Mononuclear cell (primary cell): ENCODE measurements around the gene CADPS2. TPM values are rescaled to one million over a fixed set of nuclear protein-coding genes. Genes with fewer than 3 reads are reported as not detected.
"Not testable (repeated sequence)": the region's sequence is repeated elsewhere in the genome, so short reads cannot be mapped to it uniquely, and the experiment has no call there.

ENCODE experiments used
- H3K27me3 ChIP-seq: 2 replicates; pipeline ENCODE4 v1.6.0; 2011; ENCODE audit warnings: low read length, control low read depth; ENCODE audit not compliant: insufficient read depth
- H3K4me1 ChIP-seq: 2 replicates; pipeline ENCODE4 v1.5.1; 2011; ENCODE audit warnings: mild to moderate bottlenecking, low read length, control low read depth; ENCODE audit not compliant: insufficient read depth
- H3K4me3 ChIP-seq: 2 replicates; pipeline ENCODE4 v1.5.1; 2011; ENCODE audit warnings: mild to moderate bottlenecking, low read length, moderate library complexity
- H3K9me3 ChIP-seq: 2 replicates; pipeline ENCODE4 v1.5.1; 2011; ENCODE audit warnings: low read depth, mild to moderate bottlenecking, control low read depth, low read length
- total RNA-seq: library from RNA; depleted of rRNA; stranded (reverse); fragments of >200 nt; gene quantifications from one replicate; pipeline ENCODE4 v1.2.3, GENCODE V29; 2012

CADPS2 gene
- total RNA-seq, 1 donor: not detected

GRCh38 chr7:122301858-122302760 lies 584.2 kb downstream of the CADPS2 start:
- Histone ChIP-seq H3K4me1 (no peaks in the 10 kb centered on the region), H3K9me3 (no peaks in the 10 kb centered on the region), H3K27me3 (peaks cover 84% of the 10 kb centered on the region), H3K4me3 (no peak overlapping the region)

GRCh38 chr7:122300956-122301833 lies 585.1 kb downstream of the CADPS2 start:
- Histone ChIP-seq H3K27me3 (peaks cover 75% of the 10 kb centered on the region), H3K4me3 (no peak overlapping the region), H3K9me3 (no peaks in the 10 kb centered on the region), H3K4me1 (no peaks in the 10 kb centered on the region)

- H3K9me3 ChIP-seq: no peaks in the 10 kb centered on the region
- H3K4me1 ChIP-seq: no peaks in the 10 kb centered on the region
- H3K27me3 ChIP-seq: peaks cover 70% of the 10 kb centered on the region
- H3K4me3 ChIP-seq: no peak overlapping the region
Observed at GRCh38 chr7:122300211-122300932, 585.9 kb downstream of the CADPS2 start.

- Histone ChIP-seq H3K4me1 (no peaks in the 10 kb centered on the region), H3K4me3 (no peak overlapping the region), H3K9me3 (no peaks in the 10 kb centered on the region), H3K27me3 (peaks cover 65% of the 10 kb centered on the region)
Observed at GRCh38 chr7:122299624-122300210, 586.5 kb downstream of the CADPS2 start.

DNA sequence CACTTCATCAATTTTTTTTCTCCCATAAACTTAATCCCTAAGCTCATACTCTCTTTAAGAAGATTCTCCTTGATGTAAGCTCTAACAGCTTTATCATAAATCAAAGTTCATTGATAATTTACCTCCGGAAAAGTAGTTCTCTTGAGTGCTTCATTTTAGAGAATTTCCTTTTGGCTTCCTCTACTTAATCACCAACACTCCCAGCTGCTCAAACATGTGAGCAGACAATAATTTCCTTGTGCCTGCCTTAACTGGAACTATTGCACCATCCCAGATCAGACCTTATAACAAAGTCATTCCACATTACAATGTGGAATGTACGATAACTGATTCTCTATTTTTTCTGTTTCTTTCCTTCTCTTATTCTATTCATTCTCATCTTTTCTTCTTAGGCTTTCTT lies 587.6 kb downstream of the CADPS2 start:
- no peak overlapping the region for H3K4me3 ChIP-seq
- no peaks in the 10 kb centered on the region for H3K4me1 ChIP-seq
- no peaks in the 10 kb centered on the region for H3K9me3 ChIP-seq
- peaks cover 54% of the 10 kb centered on the region for H3K27me3 ChIP-seq

- Histone ChIP-seq H3K27me3 (peaks cover 51% of the 10 kb centered on the region), H3K9me3 (no peaks in the 10 kb centered on the region), H3K4me3 (no peak overlapping the region), H3K4me1 (no peaks in the 10 kb centered on the region)
Observed at GRCh38 chr7:122298131-122298530, 588.1 kb downstream of the CADPS2 start.

GRCh38 chr7:122291189-122291588 lies 595.1 kb downstream of the CADPS2 start:
- Histone ChIP-seq H3K4me3 (no peak overlapping the region), H3K4me1 (no peaks in the 10 kb centered on the region), H3K9me3 (no peaks in the 10 kb centered on the region), H3K27me3 (peaks cover 4% of the 10 kb centered on the region)

DNA sequence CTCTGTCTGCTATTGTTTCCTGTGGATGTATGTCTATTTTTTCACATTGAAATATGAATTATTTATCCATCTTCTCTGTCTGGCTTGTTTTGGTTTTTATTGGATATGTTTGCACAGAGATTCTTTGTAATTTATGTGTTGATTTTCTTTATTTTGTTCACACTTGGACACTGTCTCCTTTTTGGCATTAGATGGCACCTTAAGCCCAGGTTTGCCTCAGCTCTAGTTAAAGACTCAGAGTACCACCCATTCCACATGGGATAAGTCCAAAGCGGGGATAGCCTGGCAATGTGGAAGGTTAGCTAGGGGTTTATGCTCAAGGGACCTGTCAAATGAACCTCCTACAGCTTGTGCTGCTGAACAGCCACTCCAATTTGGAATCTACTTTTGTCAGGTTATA lies 595.8 kb downstream of the CADPS2 start:
- H3K4me3 ChIP-seq: no peak overlapping the region
- H3K9me3 ChIP-seq: no peaks in the 10 kb centered on the region
- no peaks in the 10 kb centered on the region for H3K4me1 ChIP-seq
- H3K27me3 ChIP-seq: peaks cover 1% of the 10 kb centered on the region

DNA sequence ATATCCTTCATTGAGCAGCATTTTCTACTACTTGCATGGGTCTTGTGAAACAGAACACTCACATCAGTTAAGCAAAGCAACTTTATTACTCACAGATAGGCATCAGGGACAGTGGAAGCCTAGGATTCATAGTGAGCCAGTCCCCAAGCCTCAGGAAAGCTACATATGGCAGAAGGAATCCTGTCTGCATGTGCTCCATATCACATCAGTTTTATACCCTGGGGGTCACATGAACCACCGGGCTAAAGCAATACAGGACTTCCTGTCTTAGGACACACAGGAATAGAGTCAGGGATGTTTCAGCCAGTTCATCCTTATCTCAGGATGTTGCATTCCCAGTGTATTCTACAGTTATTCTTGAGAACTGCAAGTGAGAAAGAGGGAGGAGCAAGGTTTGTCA lies 596.8 kb downstream of the CADPS2 start:
- Histone ChIP-seq H3K4me3 (no peak overlapping the region), H3K9me3 (no peaks in the 10 kb centered on the region), H3K27me3 (no peaks in the 10 kb centered on the region), H3K4me1 (no peaks in the 10 kb centered on the region)

DNA sequence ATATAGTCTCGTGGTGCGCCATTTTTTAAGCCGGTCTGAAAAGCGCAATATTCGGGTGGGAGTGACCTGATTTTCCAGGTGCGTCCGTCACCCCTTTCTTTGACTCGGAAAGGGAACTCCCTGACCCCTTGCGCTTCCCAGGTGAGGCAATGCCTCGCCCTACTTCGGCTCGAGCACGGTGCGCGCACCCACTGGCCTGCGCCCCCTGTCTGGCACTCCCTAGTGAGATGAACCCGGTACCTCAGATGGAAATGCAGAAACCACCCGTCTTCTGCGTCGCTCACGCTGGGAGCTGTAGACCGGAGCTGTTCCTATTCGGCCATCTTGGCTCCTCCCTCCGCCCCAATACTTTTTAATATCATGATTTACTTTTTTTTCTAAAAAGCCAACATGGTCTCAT lies 601.7 kb downstream of the CADPS2 start:
- H3K27me3 ChIP-seq, H3K4me3 ChIP-seq, H3K9me3 ChIP-seq, H3K4me1 ChIP-seq: not testable (repeated sequence)

GRCh38 chr7:122273117-122273516 lies 613.1 kb downstream of the CADPS2 start:
- Histone ChIP-seq H3K27me3 (no peaks in the 10 kb centered on the region), H3K9me3 (no peaks in the 10 kb centered on the region), H3K4me1 (no peaks in the 10 kb centered on the region), H3K4me3 (no peak overlapping the region)

DNA sequence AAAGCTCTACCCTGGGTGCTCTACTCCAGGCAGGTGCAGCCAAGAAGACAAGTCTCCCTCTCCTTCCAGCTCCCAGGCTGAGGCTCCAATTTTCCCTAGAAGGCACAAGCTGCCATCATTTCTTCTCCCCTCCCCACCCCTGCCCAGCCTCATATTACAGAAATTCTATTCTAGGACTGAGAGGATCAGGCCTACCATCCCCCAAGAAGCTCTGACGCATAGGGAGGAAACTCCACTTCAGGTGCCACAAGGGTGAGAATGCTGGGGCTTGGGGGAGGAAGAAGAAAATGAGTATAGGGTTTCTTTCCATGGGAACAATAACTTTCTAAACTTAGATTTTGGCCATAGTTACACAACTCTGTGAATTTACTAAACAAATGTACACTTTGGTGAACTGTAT lies 617.0 kb downstream of the CADPS2 start:
- no peak overlapping the region for H3K4me3 ChIP-seq
- H3K27me3 ChIP-seq: no peaks in the 10 kb centered on the region
- H3K9me3 ChIP-seq: no peaks in the 10 kb centered on the region
- no peaks in the 10 kb centered on the region for H3K4me1 ChIP-seq
